GM21717 (cell line): Measurements from ENCODE around the gene ATP2B2.

Source experiments
- ATAC-seq: cut with Tn5 transposase; IDR thresholded peaks from one replicate; pipeline ENCODE4 v1.9.1; 2021; ENCODE audit warnings: mild to moderate bottlenecking, moderate library complexity; ENCODE audit not compliant: unreplicated experiment

The ATP2B2 gene

GRCh38 chr3:10370429-10370828 is 135.0 kb downstream of the ATP2B2 start:
- no peak for ATAC-seq

DNA sequence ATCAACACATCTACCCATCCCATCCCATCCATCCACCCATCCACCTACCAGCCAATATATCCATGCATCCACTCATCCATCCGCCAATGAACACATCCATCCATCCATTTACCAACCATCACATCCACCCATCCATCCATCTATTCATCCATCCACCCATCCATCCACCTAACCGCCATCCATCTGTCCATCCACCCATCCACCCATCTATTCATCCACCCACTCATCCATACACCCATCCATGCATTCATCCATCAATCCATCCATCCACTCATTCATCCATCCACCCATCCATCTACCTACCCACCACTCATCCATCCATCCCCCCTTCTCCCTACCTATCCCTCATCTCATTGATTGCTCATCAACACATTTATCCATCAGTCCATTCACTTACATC is 136.9 kb downstream of the ATP2B2 start:
- ATAC-seq: no peak

- no peak for ATAC-seq
Measured at GRCh38 chr3:10367506-10367905, 137.9 kb downstream of the ATP2B2 start.

DNA sequence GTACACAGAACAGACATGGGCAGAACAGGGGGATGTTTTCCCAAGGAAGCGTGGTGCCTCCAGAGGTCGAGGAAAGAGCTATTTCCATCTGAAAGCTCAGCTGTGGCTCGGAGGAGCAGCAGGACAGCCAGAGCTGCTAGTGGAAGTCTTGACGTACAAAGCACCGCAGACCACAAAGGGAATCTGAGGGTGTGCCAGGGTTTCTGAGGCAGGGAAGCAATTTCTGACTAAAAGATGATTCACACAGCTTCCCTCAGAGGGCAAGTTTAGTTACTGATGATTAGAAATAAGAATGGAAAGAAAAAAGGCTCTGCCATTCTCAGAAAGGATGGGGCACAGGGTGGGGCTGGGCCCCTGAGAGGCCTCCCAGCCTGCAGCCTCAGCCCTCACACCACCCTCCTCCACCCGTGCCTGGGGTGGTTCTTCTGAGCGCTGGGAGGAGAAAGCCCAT is 138.7 kb downstream of the ATP2B2 start:
- ATAC-seq: no peak

- no peak for ATAC-seq
Measured at GRCh38 chr3:10365791-10366190, 139.6 kb downstream of the ATP2B2 start.

- ATAC-seq: no peak
Measured at GRCh38 chr3:10365316-10365715, 140.1 kb downstream of the ATP2B2 start.

GRCh38 chr3:10364806-10365205 is 140.6 kb downstream of the ATP2B2 start:
- no peak for ATAC-seq

DNA sequence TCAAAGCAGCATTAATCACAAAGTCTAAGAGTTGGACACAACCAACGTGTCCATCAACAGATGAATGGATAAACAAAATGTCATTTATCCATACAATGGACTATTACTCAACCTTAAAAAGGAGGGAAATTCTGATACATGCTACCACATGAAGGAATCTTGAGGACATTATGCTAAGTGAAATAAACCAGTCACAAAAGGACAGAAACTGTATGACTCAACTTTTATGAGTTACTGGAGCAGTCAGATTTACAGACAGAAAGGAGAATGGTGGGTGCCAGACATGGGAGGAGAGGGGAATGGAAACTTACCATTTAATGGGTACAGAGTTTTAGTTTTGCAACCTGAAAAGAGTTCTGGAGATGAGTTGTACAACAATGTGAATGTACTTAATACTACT is 141.5 kb downstream of the ATP2B2 start:
- ATAC-seq: no peak

- no peak for ATAC-seq
Measured at GRCh38 chr3:10361375-10361774, 144.0 kb downstream of the ATP2B2 start.

- no peak for ATAC-seq
Measured at GRCh38 chr3:10360478-10360877, 144.9 kb downstream of the ATP2B2 start.

GRCh38 chr3:10359761-10360161 is 145.6 kb downstream of the ATP2B2 start:
- ATAC-seq: no peak

DNA sequence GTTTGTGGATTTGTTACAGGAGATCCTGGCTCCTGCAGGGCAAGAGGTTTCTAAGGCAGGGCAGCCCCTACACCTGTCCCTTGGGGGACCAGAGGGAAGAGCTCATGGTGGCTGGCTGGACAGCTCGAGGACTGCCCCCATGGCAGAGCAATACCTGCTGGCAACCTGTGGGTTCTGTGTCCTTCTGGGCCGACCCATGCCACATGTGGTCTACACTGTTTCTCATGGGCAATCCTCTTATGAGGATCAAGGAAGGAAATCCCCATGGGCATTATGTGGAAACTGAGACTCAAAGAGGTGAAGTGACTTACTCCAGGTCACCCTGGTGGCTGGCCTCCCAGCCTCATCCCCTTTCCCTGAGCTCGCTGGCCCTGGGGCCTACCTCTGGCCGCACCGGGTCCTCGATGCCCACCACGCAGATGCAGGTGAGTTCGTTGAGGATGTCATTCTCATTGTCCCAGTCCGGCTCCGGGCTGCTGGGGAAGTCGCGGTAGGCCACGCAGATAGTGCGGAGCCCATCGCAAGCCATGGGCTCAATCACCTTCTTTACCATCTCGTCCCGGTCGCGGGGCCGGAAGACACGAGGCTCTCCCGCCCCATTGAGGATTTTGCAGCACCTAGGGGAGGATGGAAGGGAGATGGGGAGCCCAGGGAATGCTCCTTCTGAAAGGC is 146.9 kb downstream of the ATP2B2 start:
- ATAC-seq: no peak

- ATAC-seq: no peak
Measured at GRCh38 chr3:10357592-10358308, 147.6 kb downstream of the ATP2B2 start.

- ATAC-seq: no peak
Measured at GRCh38 chr3:10357095-10357494, 148.3 kb downstream of the ATP2B2 start.

DNA sequence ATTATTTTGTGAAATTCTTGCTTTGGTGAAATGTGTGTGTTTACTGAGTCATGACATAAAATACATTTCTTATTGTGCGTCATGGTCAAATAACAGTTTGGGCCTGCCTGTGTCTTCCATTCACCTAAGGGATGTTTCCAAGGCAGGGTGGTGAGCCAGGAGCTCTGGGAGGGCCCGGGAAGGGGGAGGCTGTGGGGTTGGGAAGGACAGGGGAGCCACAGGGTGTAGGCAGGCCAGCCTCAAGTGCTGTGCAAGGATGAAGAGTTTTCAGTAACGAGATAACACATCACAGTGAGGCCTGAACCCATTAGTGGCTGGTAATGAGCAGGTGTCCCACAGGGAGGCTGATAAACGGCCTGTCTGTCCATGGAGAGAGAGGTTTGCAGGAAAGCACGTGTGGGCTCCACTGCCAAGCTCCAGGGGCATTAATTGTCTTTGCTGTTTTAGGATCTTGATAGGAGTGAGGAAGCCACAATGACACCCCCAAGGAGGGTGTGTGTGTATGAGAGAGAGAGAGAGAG is 148.9 kb downstream of the ATP2B2 start:
- ATAC-seq: no peak

DNA sequence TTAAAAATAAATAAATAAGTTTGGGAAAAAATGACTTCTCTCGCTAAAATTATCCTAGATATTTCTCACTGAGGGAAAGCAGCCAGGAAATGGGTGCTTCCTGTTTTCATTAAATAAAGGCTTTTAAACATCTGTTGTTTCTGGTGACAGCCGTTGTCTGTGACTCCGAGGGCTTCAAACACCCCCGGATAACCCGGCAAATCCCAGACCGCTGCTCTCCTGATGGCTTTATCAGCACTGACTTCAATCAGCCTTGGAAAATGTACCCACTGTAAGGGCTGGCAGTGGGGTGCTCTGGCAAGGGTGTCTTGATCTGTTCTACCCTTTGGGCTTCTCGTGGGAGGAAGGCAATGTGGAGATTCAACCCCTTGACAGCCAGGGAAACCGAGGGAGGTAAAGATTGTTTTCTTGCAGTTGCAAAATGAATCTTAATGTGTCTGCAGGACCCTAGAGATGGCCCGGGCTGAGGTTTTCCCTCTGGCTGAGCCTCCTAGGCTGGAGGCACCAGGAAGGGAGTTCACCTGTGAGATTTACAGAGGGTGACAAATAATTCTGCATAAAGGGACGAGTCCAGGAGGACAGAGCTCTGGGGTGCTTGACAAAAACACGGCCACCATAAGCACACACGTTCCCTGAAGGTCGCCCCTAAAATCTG is 150.9 kb downstream of the ATP2B2 start:
- ATAC-seq: no peak

DNA sequence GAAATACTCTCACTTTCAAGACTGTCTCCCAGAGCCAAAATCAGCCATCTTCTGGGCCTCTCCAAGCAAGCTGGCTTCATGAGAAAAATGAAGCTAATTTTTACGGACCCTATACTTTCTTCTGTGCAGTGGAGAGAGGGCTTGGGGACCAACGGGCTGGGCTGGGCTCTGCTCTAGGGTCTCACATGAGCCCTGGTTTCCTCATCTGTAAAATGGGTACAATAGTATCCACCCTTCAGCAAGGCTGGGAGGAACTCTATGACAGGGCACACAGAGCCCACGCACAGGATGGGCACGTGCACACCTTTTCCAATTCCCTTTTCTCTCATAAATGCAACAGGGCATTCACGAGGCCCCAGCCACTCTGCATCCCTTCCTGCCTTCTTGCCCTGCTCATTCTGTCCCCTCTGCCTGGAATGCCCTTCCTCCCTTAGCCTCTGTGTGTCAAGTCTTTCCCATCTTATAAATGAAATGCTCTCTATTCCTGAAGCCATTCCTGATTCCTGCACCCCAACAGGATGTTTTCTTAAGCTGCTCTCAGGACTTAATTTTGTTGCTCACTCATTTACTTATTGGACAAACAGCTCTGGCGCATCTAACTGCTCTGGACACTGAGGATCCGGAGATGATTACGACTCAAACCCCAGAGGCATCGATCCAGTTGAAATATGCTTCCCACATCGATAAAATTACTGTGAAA is 151.6 kb downstream of the ATP2B2 start:
- no peak for ATAC-seq

GRCh38 chr3:10353160-10353559 is 152.2 kb downstream of the ATP2B2 start:
- no peak for ATAC-seq

- ATAC-seq: no peak
Measured at GRCh38 chr3:10352146-10352911, 153.1 kb downstream of the ATP2B2 start.

- ATAC-seq: no peak
Measured at GRCh38 chr3:10351013-10351735, 154.2 kb downstream of the ATP2B2 start.
